Measurements from ENCODE around the gene CNR2.
"Not testable (repeated sequence)": the region's sequence is repeated elsewhere in the genome, so short reads cannot be mapped to it uniquely, and the experiment has no call there.

- TF ChIP-seq POLR2A (IDR thresholded peaks at IDR 0.05): not testable (repeated sequence)
- TF ChIP-seq, protein P1, sequence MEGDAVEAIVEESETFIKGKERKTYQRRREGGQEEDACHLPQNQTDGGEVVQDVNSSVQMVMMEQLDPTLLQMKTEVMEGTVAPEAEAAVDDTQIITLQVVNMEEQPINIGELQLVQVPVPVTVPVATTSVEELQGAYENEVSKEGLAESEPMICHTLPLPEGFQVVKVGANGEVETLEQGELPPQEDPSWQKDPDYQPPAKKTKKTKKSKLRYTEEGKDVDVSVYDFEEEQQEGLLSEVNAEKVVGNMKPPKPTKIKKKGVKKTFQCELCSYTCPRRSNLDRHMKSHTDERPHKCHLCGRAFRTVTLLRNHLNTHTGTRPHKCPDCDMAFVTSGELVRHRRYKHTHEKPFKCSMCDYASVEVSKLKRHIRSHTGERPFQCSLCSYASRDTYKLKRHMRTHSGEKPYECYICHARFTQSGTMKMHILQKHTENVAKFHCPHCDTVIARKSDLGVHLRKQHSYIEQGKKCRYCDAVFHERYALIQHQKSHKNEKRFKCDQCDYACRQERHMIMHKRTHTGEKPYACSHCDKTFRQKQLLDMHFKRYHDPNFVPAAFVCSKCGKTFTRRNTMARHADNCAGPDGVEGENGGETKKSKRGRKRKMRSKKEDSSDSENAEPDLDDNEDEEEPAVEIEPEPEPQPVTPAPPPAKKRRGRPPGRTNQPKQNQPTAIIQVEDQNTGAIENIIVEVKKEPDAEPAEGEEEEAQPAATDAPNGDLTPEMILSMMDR (IDR thresholded peaks at IDR 0.05): not testable (repeated sequence)
Observed at GRCh38 chr1:23826590-23826989, 86.6 kb downstream of the CNR2 start.
